HG03139 (cell line): ENCODE measurements around the gene ADAMTS5.

Experiments
- ATAC-seq: cut with Tn5 transposase; IDR thresholded peaks from one replicate; pipeline ENCODE4 v1.9.1; 2021; ENCODE audit not compliant: unreplicated experiment

Gene ADAMTS5

GRCh38 chr21:26888931-26889330, 78.0 kb downstream of the ADAMTS5 start:
- no peak for ATAC-seq

DNA sequence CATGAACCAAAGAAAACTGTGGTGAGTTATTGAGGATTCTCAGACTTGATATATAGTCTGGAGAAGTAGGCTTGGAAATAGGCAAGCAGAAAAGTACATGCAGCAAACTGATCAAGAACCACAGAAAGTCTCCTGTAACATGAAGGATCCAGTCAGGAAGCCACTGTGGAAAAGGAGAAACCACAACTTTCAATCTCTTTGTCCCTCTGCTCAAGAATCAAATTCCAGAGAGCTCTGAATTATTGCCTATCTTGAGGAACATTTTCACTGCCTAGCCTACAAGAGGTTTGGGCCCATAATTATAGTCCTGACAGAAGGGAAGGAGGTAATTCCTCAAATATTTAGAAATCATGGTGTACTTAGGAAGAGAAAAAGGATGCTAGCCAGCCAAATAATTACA, 78.6 kb downstream of the ADAMTS5 start:
- no peak for ATAC-seq

GRCh38 chr21:26887251-26887650, 79.6 kb downstream of the ADAMTS5 start:
- ATAC-seq, result no peak

GRCh38 chr21:26884436-26884835, 82.5 kb downstream of the ADAMTS5 start:
- ATAC-seq, result no peak

DNA sequence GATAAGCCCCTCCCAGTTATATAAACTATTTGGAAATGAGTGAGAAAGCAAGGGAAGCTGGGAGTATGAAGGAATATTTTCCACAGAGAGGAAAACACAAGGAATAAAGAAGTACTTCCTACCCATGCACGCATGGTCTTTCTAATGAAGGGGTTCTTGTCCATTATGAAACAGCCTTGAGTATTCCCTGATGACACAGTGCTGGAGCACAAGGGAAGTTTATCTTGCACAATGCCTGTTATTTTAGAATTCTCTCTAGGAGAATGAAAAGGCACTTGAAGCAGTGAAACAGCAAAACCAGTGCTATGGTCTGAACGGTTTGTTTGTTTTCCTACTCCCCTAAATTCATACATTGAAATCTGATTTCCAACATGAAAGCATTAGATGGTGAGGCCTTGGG, 83.1 kb downstream of the ADAMTS5 start:
- no peak for ATAC-seq

DNA sequence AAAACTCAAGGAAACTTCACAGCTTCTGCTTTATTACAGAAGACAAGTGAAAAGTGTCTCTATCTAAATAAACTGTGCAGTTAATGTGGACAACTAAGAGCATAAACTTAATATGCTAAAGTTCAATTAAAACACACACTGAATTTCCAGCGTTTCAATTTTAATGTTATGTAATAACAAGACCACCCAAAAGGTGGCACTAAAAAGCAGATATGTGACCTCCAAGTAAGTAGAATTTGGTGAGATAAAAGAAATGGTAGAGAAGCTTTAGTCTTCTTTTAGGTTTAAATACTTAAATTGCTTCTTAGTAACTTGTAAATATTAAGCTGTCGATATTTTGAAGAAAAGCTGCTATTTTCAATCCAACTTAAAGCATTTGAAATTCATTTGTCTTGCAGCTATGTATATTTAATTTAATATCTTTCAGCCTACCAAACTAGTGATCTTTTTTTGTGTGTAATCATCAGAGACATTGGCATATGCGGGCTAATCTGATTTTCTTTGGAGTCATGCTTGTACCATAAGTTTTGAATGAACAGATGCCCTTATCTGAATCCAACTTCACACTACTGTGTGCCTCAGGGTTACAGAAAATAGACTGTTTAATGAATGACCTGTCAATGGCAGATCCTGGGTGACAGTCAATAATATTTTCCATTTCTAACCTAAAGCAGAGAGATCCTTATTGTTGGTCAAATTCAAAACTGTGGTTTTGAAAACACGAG, 85.2 kb downstream of the ADAMTS5 start:
- ATAC-seq, result no peak

DNA sequence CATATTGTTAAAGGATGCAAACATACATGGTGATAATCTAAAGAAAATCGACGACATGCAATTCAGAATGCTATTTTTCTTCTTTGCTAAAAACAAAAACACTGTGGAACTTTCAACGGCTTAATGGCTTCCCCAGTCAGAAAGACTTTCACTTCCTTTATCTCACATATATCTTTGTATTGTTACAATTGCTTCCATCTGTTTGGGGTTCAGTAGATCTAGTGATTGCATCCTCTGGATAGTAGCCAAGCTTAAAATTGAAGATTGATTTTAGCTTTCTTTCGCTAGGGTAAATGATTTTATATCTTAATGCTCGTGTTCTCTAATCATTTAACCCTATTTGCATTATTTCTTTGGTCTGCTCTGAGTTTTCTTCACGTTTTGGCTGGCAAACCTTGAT, 89.9 kb downstream of the ADAMTS5 start:
- no peak for ATAC-seq

DNA sequence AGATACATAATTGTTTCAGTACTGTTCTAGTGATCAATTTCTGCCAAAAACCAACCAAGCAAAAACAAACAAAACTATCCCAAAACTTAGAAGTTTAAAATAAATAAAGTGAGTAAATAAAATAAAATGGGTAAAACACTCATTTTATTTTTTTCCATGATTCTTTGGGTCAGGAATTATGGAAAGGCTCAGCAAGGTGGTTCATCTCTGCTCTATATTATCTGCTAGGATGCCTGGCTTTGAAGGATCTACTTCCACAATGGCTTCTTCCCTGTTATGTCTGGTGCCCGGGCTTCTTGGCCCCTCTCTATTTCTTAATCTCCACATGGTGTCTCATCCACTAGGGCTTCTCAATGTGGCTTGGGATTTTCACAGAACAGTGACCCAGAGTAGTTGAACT, 92.5 kb downstream of the ADAMTS5 start:
- ATAC-seq, result no peak
